Stimulated activated CD4-positive, alpha-beta T cell treated with anti-CD3 and anti-CD28 coated beads, Interleukin-12 subunit alpha, Interleukin-12 subunit beta, amount 100 ng/mL, for 24 hours (primary cell): Measurements from ENCODE around the gene HOXB9.

Experiments used
- DNase-seq, 2 experiments: peaks; one replicate each; pipeline ENCODE4 v3.0.0-alpha.2; 2020; ENCODE audit warnings: low read depth in 2 of 2

The HOXB9 gene

GRCh38 chr17:48610282-48611211 lies 15.6 kb downstream of the HOXB9 start, which contains the start of gene HOXB7:
Gene HOXB7, minus strand, starts transcription at chr17:48611017. Its CDS starts 99 bp downstream, at chr17:48610918.
- DNase-seq: peak in 1 of 2 experiments; percentile 74

- DNase-seq: no peak
Measured at GRCh38 chr17:48609759-48610281, 16.3 kb downstream of the HOXB9 start.

GRCh38 chr17:48609033-48609432 lies 17.1 kb downstream of the HOXB9 start:
- no peak for DNase-seq

GRCh38 chr17:48608494-48608834 lies 17.7 kb downstream of the HOXB9 start:
- DNase-seq: no peak

- no peak for DNase-seq
Measured at GRCh38 chr17:48606892-48607614, 19.1 kb downstream of the HOXB9 start.

- DNase-seq: no peak
Measured at GRCh38 chr17:48605991-48606891, 19.9 kb downstream of the HOXB9 start.

- no peak for DNase-seq
Measured at GRCh38 chr17:48605409-48605919, 20.7 kb downstream of the HOXB9 start.

- no peak for DNase-seq
Measured at GRCh38 chr17:48604770-48605329, 21.3 kb downstream of the HOXB9 start, which contains the start of gene HOXB6. Gene HOXB6, minus strand, starts transcription at chr17:48604986. Its CDS starts 6,836 bp downstream, at chr17:48598150.

- DNase-seq: no peak
Measured at GRCh38 chr17:48603959-48604769, 22.0 kb downstream of the HOXB9 start.

GRCh38 chr17:48601539-48602425 lies 24.4 kb downstream of the HOXB9 start:
- no peak for DNase-seq

GRCh38 chr17:48601207-48601538 lies 25.0 kb downstream of the HOXB9 start:
- DNase-seq: no peak

- DNase-seq: no peak
Measured at GRCh38 chr17:48600244-48601098, 25.7 kb downstream of the HOXB9 start.

- no peak for DNase-seq
Measured at GRCh38 chr17:48599354-48599753, 26.8 kb downstream of the HOXB9 start.

GRCh38 chr17:48598736-48599135 lies 27.4 kb downstream of the HOXB9 start:
- no peak for DNase-seq

- DNase-seq: no peak
Measured at GRCh38 chr17:48597778-48598631, 28.2 kb downstream of the HOXB9 start.

GRCh38 chr17:48597528-48597777 lies 28.7 kb downstream of the HOXB9 start:
- no peak for DNase-seq

GRCh38 chr17:48596735-48597527 lies 29.2 kb downstream of the HOXB9 start:
- no peak for DNase-seq
